Panc1 (cell line): Measurements from ENCODE around the gene YBX3. TPM values are rescaled to one million over a fixed set of nuclear protein-coding genes. Genes with fewer than 3 reads are reported as not detected.

Experiments used
- ATAC-seq: fragments of 200-7000 bp; cut with Tn5 transposase; 2 replicates; pipeline ENCODE4 v1.9.1; 2020; ENCODE audit warnings: mild to moderate bottlenecking, moderate library complexity
- BruUV-seq: library from RNA; stranded (reverse); fragments of 400-500 nt; replicated peaks from 2 replicates; lab custom pipeline; 2021; lab: Mats Ljungman, UMichigan
- CTCF ChIA-PET: fragments of 300-600 bp; sonication (Branson Sonifier 250); formaldehyde crosslinking; loops from one replicate; lab custom pipeline; 2022; ENCODE audit warnings: antibody characterized with exemption; lab: Charles Lee
- POLR2A ChIA-PET: fragments of 300-600 bp; sonication (Branson Sonifier 250); formaldehyde crosslinking; loops from one replicate; lab custom pipeline; 2022; ENCODE audit warnings: antibody characterized with exemption; lab: Charles Lee
- DNase-seq: peaks from one replicate; pipeline ENCODE4 v3.0.0-alpha.2; 2010; ENCODE audit warnings: low read depth, low spot score
- H3K27ac ChIP-seq: 2 replicates; pipeline ENCODE4 v1.5.1; 2011; ENCODE audit warnings: mild to moderate bottlenecking, low read length, inconsistent platforms
- H3K27me3 ChIP-seq: fragments of 200-500 bp; sonication (Bioruptor generic); 2 replicates; pipeline ENCODE4 v1.6.0; 2014; ENCODE audit warnings: low read length, inconsistent platforms; ENCODE audit not compliant: control insufficient read depth, insufficient read depth
- H3K36me3 ChIP-seq: fragments of 200-500 bp; sonication (Bioruptor generic); 2 replicates; pipeline ENCODE4 v1.5.1; 2014; ENCODE audit warnings: inconsistent platforms, mild to moderate bottlenecking, low read length, moderate library complexity; ENCODE audit not compliant: control insufficient read depth, insufficient read depth
- H3K4me1 ChIP-seq: 2 replicates; pipeline ENCODE4 v1.5.1; 2011; ENCODE audit warnings: inconsistent platforms, mild to moderate bottlenecking, low read length, moderate library complexity; ENCODE audit not compliant: control insufficient read depth, insufficient read depth
- H3K4me3 ChIP-seq, 2 experiments: 2 replicates each; pipeline ENCODE4 v1.5.1; 2011 to 2012; ENCODE audit warnings: low read depth in 2 of 2, low read length in 2 of 2, mild to moderate bottlenecking in 2 of 2, inconsistent platforms in 1 of 2, moderate library complexity in 1 of 2
- H3K9me3 ChIP-seq: fragments of 200-500 bp; sonication (Bioruptor generic); 2 replicates; pipeline ENCODE4 v1.5.1; 2014; ENCODE audit warnings: low read depth, mild to moderate bottlenecking, inconsistent platforms, low read length, moderate library complexity; ENCODE audit not compliant: control insufficient read depth, insufficient read depth
- POLR2AphosphoS5 ChIP-seq: IDR thresholded peaks from 2 replicates; pipeline ENCODE4 v1.6.1; 2012; ENCODE audit warnings: mild to moderate bottlenecking, low read depth, low read length, moderate library complexity
- REST ChIP-seq, 2 experiments: IDR thresholded peaks; 2 replicates each; pipeline ENCODE4 v1.6.1; 2011 to 2012; ENCODE audit warnings: low read depth in 2 of 2, control low read depth in 1 of 2, low read length in 1 of 2, mild to moderate bottlenecking in 1 of 2, moderate library complexity in 1 of 2; ENCODE audit not compliant: insufficient read depth in 1 of 2
- SIN3A ChIP-seq: IDR thresholded peaks from 2 replicates; pipeline ENCODE4 v1.6.1; 2012; ENCODE audit warnings: low read depth, mild to moderate bottlenecking, low read length, moderate library complexity, borderline replicate concordance; ENCODE audit not compliant: insufficient read depth
- TCF7L2 ChIP-seq: IDR thresholded peaks from 2 replicates; pipeline ENCODE4 v1.6.1; 2011; ENCODE audit warnings: mild to moderate bottlenecking, low read depth, low read length, inconsistent platforms
- in situ Hi-C: cut with HindIII; loops from 2 replicates; pipeline ENCODE4 v1.10.0; 2016; ENCODE audit warnings: low sequenced_read_pairs, low pct_unique_long_range_greater_than_20kb
- intact Hi-C: fragments of 100-400 bp; cut with micrococcal nuclease; formaldehyde crosslinking; loops from one replicate; pipeline ENCODE4 v1.10.0; 2022; ENCODE audit not compliant: unreplicated experiment
- total RNA-seq: library from RNA; stranded (reverse); gene quantifications from one replicate; pipeline ENCODE4 v1.2.1, GENCODE V29; 2021; ENCODE audit not compliant: unreplicated experiment
- TF ChIP-seq, protein P1 (sequence below): fragments of 450-650 bp; IDR thresholded peaks from 2 replicates; pipeline ENCODE4 v1.5.1; 2017; ENCODE audit warnings: mild to moderate bottlenecking

YBX3 gene
- total RNA-seq, 1 experiment from 2014 or later: 155 TPM

GRCh38 chr12:10654003-10654402 is 69.1 kb downstream of the YBX3 start:
- no peak for ATAC-seq
- intact Hi-C loops (no loop called here), in situ Hi-C loops (no loop called here)
- H3K27me3 ChIP-seq: no peaks in the 10 kb centered on the region
- H3K4me1 ChIP-seq: no peaks in the 10 kb centered on the region
- H3K9me3 ChIP-seq: no peaks in the 10 kb centered on the region; the same call in 1 of the 2 replicates
- no peak for DNase-seq
- H3K36me3 ChIP-seq: no peaks in the 10 kb centered on the region
- no peak overlapping the region for H3K4me3 ChIP-seq
- ChIA-PET CTCF (no interaction called here), POLR2A (no interaction called here)
- TF ChIP-seq REST (IDR thresholded peaks at IDR 0.05; ENCODE audit: insufficient read depth in 1 of 2, low read depth in 2 of 2, low read length in 1 of 2) (no peak), SIN3A (no peak), TCF7L2 (no peak)
- TF ChIP-seq, protein P1, sequence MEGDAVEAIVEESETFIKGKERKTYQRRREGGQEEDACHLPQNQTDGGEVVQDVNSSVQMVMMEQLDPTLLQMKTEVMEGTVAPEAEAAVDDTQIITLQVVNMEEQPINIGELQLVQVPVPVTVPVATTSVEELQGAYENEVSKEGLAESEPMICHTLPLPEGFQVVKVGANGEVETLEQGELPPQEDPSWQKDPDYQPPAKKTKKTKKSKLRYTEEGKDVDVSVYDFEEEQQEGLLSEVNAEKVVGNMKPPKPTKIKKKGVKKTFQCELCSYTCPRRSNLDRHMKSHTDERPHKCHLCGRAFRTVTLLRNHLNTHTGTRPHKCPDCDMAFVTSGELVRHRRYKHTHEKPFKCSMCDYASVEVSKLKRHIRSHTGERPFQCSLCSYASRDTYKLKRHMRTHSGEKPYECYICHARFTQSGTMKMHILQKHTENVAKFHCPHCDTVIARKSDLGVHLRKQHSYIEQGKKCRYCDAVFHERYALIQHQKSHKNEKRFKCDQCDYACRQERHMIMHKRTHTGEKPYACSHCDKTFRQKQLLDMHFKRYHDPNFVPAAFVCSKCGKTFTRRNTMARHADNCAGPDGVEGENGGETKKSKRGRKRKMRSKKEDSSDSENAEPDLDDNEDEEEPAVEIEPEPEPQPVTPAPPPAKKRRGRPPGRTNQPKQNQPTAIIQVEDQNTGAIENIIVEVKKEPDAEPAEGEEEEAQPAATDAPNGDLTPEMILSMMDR: no peak
- no peak overlapping the region for H3K27ac ChIP-seq
- BruUV-seq: no TSS peak

- POLR2A ChIA-PET: no interaction called here
- Histone ChIP-seq H3K4me3 (no peak overlapping the region), H3K27ac (no peak overlapping the region), H3K9me3 (no peaks in the 10 kb centered on the region), H3K4me1 (no peaks in the 10 kb centered on the region), H3K27me3 (no peaks in the 10 kb centered on the region), H3K36me3 (no peaks in the 10 kb centered on the region)
- in situ Hi-C loops (no loop called here), intact Hi-C loops (no loop called here)
- no TSS peak for BruUV-seq
- DNase-seq (no peak), ATAC-seq (no peak)
- CTCF ChIA-PET: no interaction called here
- TF ChIP-seq SIN3A (no peak), POLR2AphosphoS5 (no peak), TCF7L2 (no peak), REST (IDR thresholded peaks at IDR 0.05; ENCODE audit: insufficient read depth in 1 of 2, low read depth in 2 of 2, low read length in 1 of 2) (no peak)
- TF ChIP-seq, protein P1: no peak
Observed at GRCh38 chr12:10652192-10652591, 70.9 kb downstream of the YBX3 start.

Other genes with a start within 250 kb of the YBX3 start
- gene EIF2S3B, start 217.4 kb downstream of the YBX3 start, total RNA-seq: 0.28 TPM
- gene MAGOHB, start 109.7 kb downstream of the YBX3 start, total RNA-seq: 22.5 TPM
- gene STYK1, start 49.3 kb downstream of the YBX3 start, total RNA-seq: 0.85 TPM
- gene TAS2R7, start 79.3 kb upstream of the YBX3 start, total RNA-seq: not detected
- not detected for gene TAS2R8, start 84.0 kb upstream of the YBX3 start, total RNA-seq
- not detected for gene TAS2R9, start 86.8 kb upstream of the YBX3 start, total RNA-seq
- gene TAS2R10, start 103.0 kb upstream of the YBX3 start, total RNA-seq: 0.23 TPM
- gene PRR4, start 126.2 kb upstream of the YBX3 start, total RNA-seq: 1.1 TPM
- 10.5 TPM for gene PRH1, start 160.9 kb upstream of the YBX3 start, total RNA-seq
- 0.39 TPM for gene TAS2R13, start 186.2 kb upstream of the YBX3 start, total RNA-seq
- not detected for gene PRH2, start 205.9 kb upstream of the YBX3 start, total RNA-seq
- gene TAS2R14, start 215.9 kb upstream of the YBX3 start, total RNA-seq: 1.4 TPM